ENCODE results near the gene FOXO3. TPM values are rescaled to one million over a fixed set of nuclear protein-coding genes. Genes with fewer than 3 reads are reported as not detected.

The FOXO3 gene
- total and polyA plus RNA-seq, 2 of the 13 experiments (the other 11 are each of a cell fraction or from before 2014, with no cell fraction given): 16.0 to 22.5 TPM

DNA sequence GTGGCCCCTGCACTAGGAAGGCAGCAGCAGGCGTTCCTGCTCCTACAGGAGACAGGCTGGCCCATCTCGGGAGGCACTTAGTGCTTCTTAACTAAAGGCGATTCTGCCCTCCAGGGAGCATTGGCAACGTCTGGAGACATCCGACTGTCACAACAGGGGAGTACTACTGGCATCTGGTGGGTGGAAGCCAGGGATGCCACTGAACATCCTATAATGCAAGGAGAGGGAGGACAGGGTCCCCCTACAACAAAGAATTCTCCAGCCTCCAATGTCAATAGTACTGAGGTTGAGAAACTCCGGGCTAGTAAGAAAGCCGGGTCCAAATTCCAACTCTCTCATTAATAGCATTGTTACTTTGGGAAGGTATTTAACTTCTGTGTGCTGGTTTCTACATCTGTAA lies 168.1 kb downstream of the FOXO3 start (continued):
- TF ChIP-seq, protein P1, sequence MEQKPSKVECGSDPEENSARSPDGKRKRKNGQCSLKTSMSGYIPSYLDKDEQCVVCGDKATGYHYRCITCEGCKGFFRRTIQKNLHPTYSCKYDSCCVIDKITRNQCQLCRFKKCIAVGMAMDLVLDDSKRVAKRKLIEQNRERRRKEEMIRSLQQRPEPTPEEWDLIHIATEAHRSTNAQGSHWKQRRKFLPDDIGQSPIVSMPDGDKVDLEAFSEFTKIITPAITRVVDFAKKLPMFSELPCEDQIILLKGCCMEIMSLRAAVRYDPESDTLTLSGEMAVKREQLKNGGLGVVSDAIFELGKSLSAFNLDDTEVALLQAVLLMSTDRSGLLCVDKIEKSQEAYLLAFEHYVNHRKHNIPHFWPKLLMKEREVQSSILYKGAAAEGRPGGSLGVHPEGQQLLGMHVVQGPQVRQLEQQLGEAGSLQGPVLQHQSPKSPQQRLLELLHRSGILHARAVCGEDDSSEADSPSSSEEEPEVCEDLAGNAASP (CRISPR knock-in tag; IDR thresholded peaks at IDR 0.05; ENCODE audit: borderline replicate concordance): no peak
- TF ChIP-seq MTA1 (CRISPR knock-in tag; IDR thresholded peaks at IDR 0.05; ENCODE audit: borderline replicate concordance) (no peak), ZNF34 (CRISPR knock-in tag; IDR thresholded peaks at IDR 0.05; ENCODE audit: borderline replicate concordance) (no peak), ZNF101 (CRISPR knock-in tag; IDR thresholded peaks at IDR 0.05; ENCODE audit: borderline replicate concordance, low read depth) (no peak), ZSCAN9 (CRISPR knock-in tag; IDR thresholded peaks at IDR 0.05; ENCODE audit: borderline replicate concordance) (0 out of 2 replicates have a peak, but pooled peaks have one; percentile 34), ZNF605 (CRISPR knock-in tag; IDR thresholded peaks at IDR 0.05) (no peak), PHF5A (CRISPR knock-in tag; IDR thresholded peaks at IDR 0.05; ENCODE audit: low read depth, unreplicated experiment) (no peak), KDM6A (CRISPR knock-in tag; IDR thresholded peaks at IDR 0.05; ENCODE audit: low read depth) (no peak), THAP11 (CRISPR knock-in tag; IDR thresholded peaks at IDR 0.05) (no peak), ZFP1 (CRISPR knock-in tag; IDR thresholded peaks at IDR 0.05) (no peak), SMYD3 (CRISPR knock-in tag; IDR thresholded peaks at IDR 0.05) (no peak), POLR2AphosphoS2 (IDR thresholded peaks at IDR 0.05; ENCODE audit: low read depth, low read length) (no peak), ZBTB38 (CRISPR knock-in tag; IDR thresholded peaks at IDR 0.05) (no peak), SRSF1 (optimal IDR thresholded peaks at IDR 0.05; ENCODE audit: low read depth, low read length) (no peak), ZNF180 (CRISPR knock-in tag; IDR thresholded peaks at IDR 0.05; ENCODE audit: borderline replicate concordance, low read depth) (no peak), CBFB (CRISPR knock-in tag; IDR thresholded peaks at IDR 0.05) (0 out of 2 replicates have a peak, but pooled peaks have one; percentile 36)
- TF ChIP-seq, protein P2, sequence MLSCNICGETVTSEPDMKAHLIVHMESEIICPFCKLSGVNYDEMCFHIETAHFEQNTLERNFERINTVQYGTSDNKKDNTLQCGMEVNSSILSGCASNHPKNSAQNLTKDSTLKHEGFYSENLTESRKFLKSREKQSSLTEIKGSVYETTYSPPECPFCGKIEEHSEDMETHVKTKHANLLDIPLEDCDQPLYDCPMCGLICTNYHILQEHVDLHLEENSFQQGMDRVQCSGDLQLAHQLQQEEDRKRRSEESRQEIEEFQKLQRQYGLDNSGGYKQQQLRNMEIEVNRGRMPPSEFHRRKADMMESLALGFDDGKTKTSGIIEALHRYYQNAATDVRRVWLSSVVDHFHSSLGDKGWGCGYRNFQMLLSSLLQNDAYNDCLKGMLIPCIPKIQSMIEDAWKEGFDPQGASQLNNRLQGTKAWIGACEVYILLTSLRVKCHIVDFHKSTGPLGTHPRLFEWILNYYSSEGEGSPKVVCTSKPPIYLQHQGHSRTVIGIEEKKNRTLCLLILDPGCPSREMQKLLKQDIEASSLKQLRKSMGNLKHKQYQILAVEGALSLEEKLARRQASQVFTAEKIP (CRISPR knock-in tag; IDR thresholded peaks at IDR 0.05; ENCODE audit: borderline replicate concordance): no peak
- TF ChIP-seq, protein P3, sequence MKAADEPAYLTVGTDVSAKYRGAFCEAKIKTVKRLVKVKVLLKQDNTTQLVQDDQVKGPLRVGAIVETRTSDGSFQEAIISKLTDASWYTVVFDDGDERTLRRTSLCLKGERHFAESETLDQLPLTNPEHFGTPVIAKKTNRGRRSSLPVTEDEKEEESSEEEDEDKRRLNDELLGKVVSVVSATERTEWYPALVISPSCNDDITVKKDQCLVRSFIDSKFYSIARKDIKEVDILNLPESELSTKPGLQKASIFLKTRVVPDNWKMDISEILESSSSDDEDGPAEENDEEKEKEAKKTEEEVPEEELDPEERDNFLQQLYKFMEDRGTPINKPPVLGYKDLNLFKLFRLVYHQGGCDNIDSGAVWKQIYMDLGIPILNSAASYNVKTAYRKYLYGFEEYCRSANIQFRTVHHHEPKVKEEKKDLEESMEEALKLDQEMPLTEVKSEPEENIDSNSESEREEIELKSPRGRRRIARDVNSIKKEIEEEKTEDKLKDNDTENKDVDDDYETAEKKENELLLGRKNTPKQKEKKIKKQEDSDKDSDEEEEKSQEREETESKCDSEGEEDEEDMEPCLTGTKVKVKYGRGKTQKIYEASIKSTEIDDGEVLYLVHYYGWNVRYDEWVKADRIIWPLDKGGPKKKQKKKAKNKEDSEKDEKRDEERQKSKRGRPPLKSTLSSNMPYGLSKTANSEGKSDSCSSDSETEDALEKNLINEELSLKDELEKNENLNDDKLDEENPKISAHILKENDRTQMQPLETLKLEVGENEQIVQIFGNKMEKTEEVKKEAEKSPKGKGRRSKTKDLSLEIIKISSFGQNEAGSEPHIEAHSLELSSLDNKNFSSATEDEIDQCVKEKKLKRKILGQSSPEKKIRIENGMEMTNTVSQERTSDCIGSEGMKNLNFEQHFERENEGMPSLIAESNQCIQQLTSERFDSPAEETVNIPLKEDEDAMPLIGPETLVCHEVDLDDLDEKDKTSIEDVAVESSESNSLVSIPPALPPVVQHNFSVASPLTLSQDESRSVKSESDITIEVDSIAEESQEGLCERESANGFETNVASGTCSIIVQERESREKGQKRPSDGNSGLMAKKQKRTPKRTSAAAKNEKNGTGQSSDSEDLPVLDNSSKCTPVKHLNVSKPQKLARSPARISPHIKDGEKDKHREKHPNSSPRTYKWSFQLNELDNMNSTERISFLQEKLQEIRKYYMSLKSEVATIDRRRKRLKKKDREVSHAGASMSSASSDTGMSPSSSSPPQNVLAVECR (CRISPR knock-in tag; IDR thresholded peaks at IDR 0.05; ENCODE audit: borderline replicate concordance): no peak; the same call in 1 of the 2 replicates
- TF ChIP-seq, protein P4, sequence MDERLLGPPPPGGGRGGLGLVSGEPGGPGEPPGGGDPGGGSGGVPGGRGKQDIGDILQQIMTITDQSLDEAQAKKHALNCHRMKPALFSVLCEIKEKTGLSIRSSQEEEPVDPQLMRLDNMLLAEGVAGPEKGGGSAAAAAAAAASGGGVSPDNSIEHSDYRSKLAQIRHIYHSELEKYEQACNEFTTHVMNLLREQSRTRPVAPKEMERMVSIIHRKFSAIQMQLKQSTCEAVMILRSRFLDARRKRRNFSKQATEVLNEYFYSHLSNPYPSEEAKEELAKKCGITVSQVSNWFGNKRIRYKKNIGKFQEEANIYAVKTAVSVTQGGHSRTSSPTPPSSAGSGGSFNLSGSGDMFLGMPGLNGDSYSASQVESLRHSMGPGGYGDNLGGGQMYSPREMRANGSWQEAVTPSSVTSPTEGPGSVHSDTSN (CRISPR knock-in tag; IDR thresholded peaks at IDR 0.05): no peak
- TF ChIP-seq, protein P5, sequence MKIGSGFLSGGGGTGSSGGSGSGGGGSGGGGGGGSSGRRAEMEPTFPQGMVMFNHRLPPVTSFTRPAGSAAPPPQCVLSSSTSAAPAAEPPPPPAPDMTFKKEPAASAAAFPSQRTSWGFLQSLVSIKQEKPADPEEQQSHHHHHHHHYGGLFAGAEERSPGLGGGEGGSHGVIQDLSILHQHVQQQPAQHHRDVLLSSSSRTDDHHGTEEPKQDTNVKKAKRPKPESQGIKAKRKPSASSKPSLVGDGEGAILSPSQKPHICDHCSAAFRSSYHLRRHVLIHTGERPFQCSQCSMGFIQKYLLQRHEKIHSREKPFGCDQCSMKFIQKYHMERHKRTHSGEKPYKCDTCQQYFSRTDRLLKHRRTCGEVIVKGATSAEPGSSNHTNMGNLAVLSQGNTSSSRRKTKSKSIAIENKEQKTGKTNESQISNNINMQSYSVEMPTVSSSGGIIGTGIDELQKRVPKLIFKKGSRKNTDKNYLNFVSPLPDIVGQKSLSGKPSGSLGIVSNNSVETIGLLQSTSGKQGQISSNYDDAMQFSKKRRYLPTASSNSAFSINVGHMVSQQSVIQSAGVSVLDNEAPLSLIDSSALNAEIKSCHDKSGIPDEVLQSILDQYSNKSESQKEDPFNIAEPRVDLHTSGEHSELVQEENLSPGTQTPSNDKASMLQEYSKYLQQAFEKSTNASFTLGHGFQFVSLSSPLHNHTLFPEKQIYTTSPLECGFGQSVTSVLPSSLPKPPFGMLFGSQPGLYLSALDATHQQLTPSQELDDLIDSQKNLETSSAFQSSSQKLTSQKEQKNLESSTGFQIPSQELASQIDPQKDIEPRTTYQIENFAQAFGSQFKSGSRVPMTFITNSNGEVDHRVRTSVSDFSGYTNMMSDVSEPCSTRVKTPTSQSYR (CRISPR knock-in tag; IDR thresholded peaks at IDR 0.05; ENCODE audit: borderline replicate concordance): 0 out of 2 replicates have a peak, but pooled peaks have one; percentile 18
